ENCODE measurements around the gene ZNF710. TPM values are rescaled to one million over a fixed set of nuclear protein-coding genes. Genes with fewer than 3 reads are reported as not detected.

ZNF710 gene
- total and polyA plus RNA-seq, 2 of the 8 experiments (the other 6 are each of a cell fraction or from before 2014, with no cell fraction given), result 10.5 to 24.0 TPM

GRCh38 chr15:90079619-90080457 is 78.7 kb downstream of the ZNF710 start (continued):
- TF ChIP-seq ATF2 (IDR thresholded peaks at IDR 0.05; ENCODE audit: low read length) (no peak), SIX5 (IDR thresholded peaks at IDR 0.05; ENCODE audit: low read depth, low read length) (no peak), CTCF (IDR thresholded peaks at IDR 0.05; ENCODE audit: control extremely low read depth in 1 of 3, insufficient read depth in 1 of 3, low read depth in 1 of 3, low read length in 3 of 3) (no peak), MAFK (IDR thresholded peaks at IDR 0.05; ENCODE audit: low read depth, low read length) (no peak)

All from H1 (cell line).